Left ventricle myocardium inferior (tissue), 1 donor: ENCODE results near the gene TLR5. TPM values are rescaled to one million over a fixed set of nuclear protein-coding genes. Genes with fewer than 3 reads are reported as not detected.

ENCODE experiments used
- DNase-seq: peaks from one replicate; pipeline ENCODE4 v3.0.0-alpha.2; 2020
- H3K27ac ChIP-seq: fragments of 200-600 bp; replicated peaks from 2 replicates; pipeline ENCODE4 v1.8.0; 2021
- H3K27me3 ChIP-seq: fragments of 200-600 bp; 2 replicates; pipeline ENCODE4 v1.8.0; 2021; ENCODE audit warnings: low read depth
- H3K36me3 ChIP-seq: fragments of 200-600 bp; 2 replicates; pipeline ENCODE4 v1.8.0; 2021
- H3K4me1 ChIP-seq: fragments of 200-600 bp; 2 replicates; pipeline ENCODE4 v1.8.0; 2021
- H3K4me3 ChIP-seq: fragments of 200-600 bp; 2 replicates; pipeline ENCODE4 v1.8.0; 2021; ENCODE audit warnings: mild to moderate bottlenecking, moderate library complexity
- H3K9me3 ChIP-seq: fragments of 200-600 bp; replicated peaks from 2 replicates; pipeline ENCODE4 v1.8.0; 2021
- intact Hi-C: fragments of 100-400 bp; cut with micrococcal nuclease; formaldehyde crosslinking; loops from one replicate; pipeline ENCODE4 v1.11.0; 2022
- total RNA-seq: library from RNA; stranded (reverse); fragmentation: NEBNext Ultra II Directional; extraction: Animal tissue kit (Norgen Biotek cat#: 25700); gene quantifications from one replicate; pipeline ENCODE4 v1.2.1, GENCODE V29; 2021
- TF ChIP-seq, protein P1 (sequence below): fragments of 200-600 bp; IDR thresholded peaks from 2 replicates; pipeline ENCODE4 v1.8.0; 2021; ENCODE audit warnings: antibody characterized with exemption, mild to moderate bottlenecking, borderline replicate concordance
- donor health status: DM: no; HTN: yes; CAD: no; lungs with severe emphysema.

The TLR5 gene
- total RNA-seq, 1 donor from 2014 or later: 2.3 TPM

DNA sequence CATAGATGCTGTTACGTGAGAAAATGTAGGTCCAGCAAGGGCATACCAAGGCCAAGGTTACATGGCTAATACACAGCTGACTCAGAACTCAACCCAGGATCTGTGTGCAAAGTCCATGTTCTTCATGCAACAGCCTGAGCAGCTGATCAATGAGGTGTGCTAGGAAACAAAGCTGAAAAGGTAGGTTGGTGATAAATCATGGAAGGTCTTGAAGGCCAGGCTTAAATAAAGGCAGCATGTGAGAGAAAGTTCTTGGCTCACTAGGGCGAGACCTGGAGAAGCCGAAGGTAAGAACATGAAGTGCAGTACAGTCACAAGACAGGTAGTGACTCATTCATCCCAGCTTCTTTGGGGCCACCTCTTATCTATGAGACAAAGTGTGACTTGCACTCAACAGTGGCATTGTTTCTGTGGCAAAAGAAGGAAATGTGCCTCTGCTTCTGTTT lies 33.4 kb downstream of the TLR5 start:
- H3K36me3 ChIP-seq: no peaks in the 10 kb centered on the region
- DNase-seq: no peak
- TF ChIP-seq, protein P1, sequence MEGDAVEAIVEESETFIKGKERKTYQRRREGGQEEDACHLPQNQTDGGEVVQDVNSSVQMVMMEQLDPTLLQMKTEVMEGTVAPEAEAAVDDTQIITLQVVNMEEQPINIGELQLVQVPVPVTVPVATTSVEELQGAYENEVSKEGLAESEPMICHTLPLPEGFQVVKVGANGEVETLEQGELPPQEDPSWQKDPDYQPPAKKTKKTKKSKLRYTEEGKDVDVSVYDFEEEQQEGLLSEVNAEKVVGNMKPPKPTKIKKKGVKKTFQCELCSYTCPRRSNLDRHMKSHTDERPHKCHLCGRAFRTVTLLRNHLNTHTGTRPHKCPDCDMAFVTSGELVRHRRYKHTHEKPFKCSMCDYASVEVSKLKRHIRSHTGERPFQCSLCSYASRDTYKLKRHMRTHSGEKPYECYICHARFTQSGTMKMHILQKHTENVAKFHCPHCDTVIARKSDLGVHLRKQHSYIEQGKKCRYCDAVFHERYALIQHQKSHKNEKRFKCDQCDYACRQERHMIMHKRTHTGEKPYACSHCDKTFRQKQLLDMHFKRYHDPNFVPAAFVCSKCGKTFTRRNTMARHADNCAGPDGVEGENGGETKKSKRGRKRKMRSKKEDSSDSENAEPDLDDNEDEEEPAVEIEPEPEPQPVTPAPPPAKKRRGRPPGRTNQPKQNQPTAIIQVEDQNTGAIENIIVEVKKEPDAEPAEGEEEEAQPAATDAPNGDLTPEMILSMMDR: no peak
- intact Hi-C loops: no loop called here
- H3K4me3 ChIP-seq: no peak overlapping the region
- no peaks in the 10 kb centered on the region for H3K27me3 ChIP-seq
- no peaks in the 10 kb centered on the region for H3K9me3 ChIP-seq
- H3K27ac ChIP-seq: peak overlapping the region; percentile 49
- H3K4me1 ChIP-seq: peaks cover 21% of the 10 kb centered on the region

DNA sequence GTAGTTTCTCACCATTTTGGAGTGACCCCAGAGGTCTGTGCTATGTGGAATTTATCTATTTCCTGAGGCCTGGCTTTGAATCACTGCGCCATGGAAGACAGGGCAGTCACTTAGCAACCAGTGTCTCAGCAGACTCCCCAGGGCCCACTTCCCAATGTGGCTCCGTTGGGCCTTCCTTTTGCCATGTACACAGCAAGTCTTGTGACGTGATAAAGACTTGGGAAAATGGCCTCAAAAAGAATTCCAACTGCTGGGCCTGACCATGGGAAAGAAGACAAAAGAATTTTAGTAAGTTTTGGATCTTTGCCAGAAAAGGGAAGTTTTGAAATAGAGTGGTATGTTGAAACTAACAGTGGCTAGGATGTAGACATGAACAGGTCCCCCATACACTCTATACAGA lies 36.2 kb downstream of the TLR5 start:
- H3K9me3 ChIP-seq: no peaks in the 10 kb centered on the region
- H3K36me3 ChIP-seq: no peaks in the 10 kb centered on the region
- intact Hi-C loops: no loop called here
- peaks cover 30% of the 10 kb centered on the region for H3K4me1 ChIP-seq
- H3K27ac ChIP-seq: peak overlapping the region; percentile 19
- no peaks in the 10 kb centered on the region for H3K27me3 ChIP-seq
- H3K4me3 ChIP-seq: no peak overlapping the region
- DNase-seq: no peak
- TF ChIP-seq, protein P1: no peak

DNA sequence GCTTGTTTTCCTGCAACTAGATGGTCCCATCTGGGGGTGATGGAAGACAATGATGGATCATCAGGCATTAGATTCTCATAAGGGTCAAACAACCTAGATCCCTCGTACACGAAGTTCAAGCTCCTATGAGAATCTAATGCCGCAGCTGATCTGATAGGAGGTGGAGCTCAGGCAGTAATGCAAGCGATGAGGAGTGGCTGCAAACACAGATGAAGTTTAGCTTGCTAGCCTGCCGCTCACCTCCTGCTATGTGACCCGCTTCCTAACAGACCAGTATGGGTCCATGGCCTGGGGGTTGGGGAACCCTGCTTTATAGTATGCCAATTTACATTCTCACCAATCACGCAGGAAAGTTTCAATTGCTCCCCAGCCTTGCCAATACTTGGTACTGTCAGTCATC lies 37.5 kb downstream of the TLR5 start:
- Histone ChIP-seq H3K9me3 (no peaks in the 10 kb centered on the region), H3K4me1 (peaks cover 30% of the 10 kb centered on the region), H3K4me3 (no peak overlapping the region), H3K36me3 (no peaks in the 10 kb centered on the region), H3K27me3 (no peaks in the 10 kb centered on the region), H3K27ac (no peak overlapping the region)
- DNase-seq: no peak
- TF ChIP-seq, protein P1: no peak
- intact Hi-C loops: no loop called here

- H3K4me1 ChIP-seq: peaks cover 30% of the 10 kb centered on the region
- intact Hi-C loops: no loop called here
- DNase-seq: peak; percentile 44
- TF ChIP-seq, protein P1: no peak
- H3K9me3 ChIP-seq: peaks cover 13% of the 10 kb centered on the region
- H3K27me3 ChIP-seq: no peaks in the 10 kb centered on the region
- H3K36me3 ChIP-seq: no peaks in the 10 kb centered on the region
- H3K27ac ChIP-seq: peak overlapping the region; percentile 49
- no peak overlapping the region for H3K4me3 ChIP-seq
Observed at GRCh38 chr1:223102797-223103533, 40.1 kb downstream of the TLR5 start.

- Histone ChIP-seq H3K27ac (no peak overlapping the region), H3K9me3 (peaks cover 13% of the 10 kb centered on the region), H3K27me3 (no peaks in the 10 kb centered on the region), H3K4me3 (no peak overlapping the region), H3K4me1 (peaks cover 5% of the 10 kb centered on the region), H3K36me3 (no peaks in the 10 kb centered on the region)
- TF ChIP-seq, protein P1: no peak
- intact Hi-C loops: no loop called here
- no peak for DNase-seq
Observed at GRCh38 chr1:223097713-223098112, 45.3 kb downstream of the TLR5 start.
